Ovary (tissue), 9 donors: ENCODE results near the gene CTPS2. TPM values are rescaled to one million over a fixed set of nuclear protein-coding genes. Genes with fewer than 3 reads are reported as not detected.

Experiments
- DNase-seq, 5 donors: peaks; one replicate each; pipeline ENCODE4 v3.0.0-alpha.2; 2019 to 2020
- H3K27ac ChIP-seq, 2 donors: fragments of 200-600 bp; one replicate each; pipeline versions ENCODE4 v1.5.1 to v1.8.0; 2019 to 2022
- H3K27me3 ChIP-seq: fragments of 200-600 bp; one replicate; pipeline ENCODE4 v1.8.0; 2022
- H3K36me3 ChIP-seq: fragments of 200-600 bp; sonication (generic); one replicate; pipeline ENCODE4 v1.5.1; 2019
- H3K4me1 ChIP-seq: one replicate; pipeline ENCODE4 v1.8.1; 2013; ENCODE audit warnings: mild to moderate bottlenecking, moderate library complexity; ENCODE audit not compliant: insufficient read depth
- H3K4me3 ChIP-seq: fragments of 200-600 bp; sonication (generic); one replicate; pipeline ENCODE4 v1.5.1; 2017
- H3K9me3 ChIP-seq, 2 donors: fragments of 200-600 bp in 1 of 2; sonication (generic) in 1 of 2; one replicate each; pipeline versions ENCODE4 v1.5.1 to v1.8.1; 2013 to 2019; ENCODE audit warnings: mild to moderate bottlenecking in 1 of 2, moderate library complexity in 1 of 2
- CTCF ChIP-seq, 3 donors: fragments of 450-650 bp in 2 of 3; fragments of 200-600 bp in 1 of 3; IDR thresholded peaks; one replicate each; pipeline versions ENCODE4 v1.5.1 to v1.8.0; 2016 to 2022; ENCODE audit warnings: antibody characterized with exemption in 3 of 3, mild to moderate bottlenecking in 1 of 3
- EP300 ChIP-seq: sonication (generic); formaldehyde crosslinking; IDR thresholded peaks from one replicate; pipeline ENCODE4 v1.6.1; 2017; ENCODE audit warnings: antibody characterized with exemption
- POLR2A ChIP-seq: fragments of 450-650 bp; IDR thresholded peaks from one replicate; pipeline ENCODE4 v1.6.1; 2017; ENCODE audit warnings: antibody characterized with exemption, mild to moderate bottlenecking, moderate library complexity
- WGBS, 3 donors: extraction: QIAGEN DNeasy Blood & Tissue Kit in 1 of 3; methylation state at CpG; one replicate each; pipeline versions ENCODE4 v1.1.5 to v1.1.7; 2013 to 2017; 5-methylcytosine and 5-hydroxymethylcytosine counted together
- intact Hi-C, 4 donors: fragments of 100-400 bp; cut with DNase I; formaldehyde crosslinking; loops; one replicate each; pipeline versions ENCODE4 v1.11.0 to v1.15.1; 2022 to 2023
- polyA plus RNA-seq, 2 donors: library from polyadenylated mRNA; stranded (reverse); fragments of 200-250 nt in 1 of 2; fragments of 350-450 nt in 1 of 2; fragmentation: Illumina TruSeq in 1 of 2; extraction: RNeasy Lipid Tissue Mini Kit (QIAGEN cat#74804) in 1 of 2; gene quantifications; one replicate each; pipeline ENCODE4 v1.2.3, GENCODE V29; 2013 to 2014
- total RNA-seq, 7 donors: library from RNA; depleted of rRNA in 2 of 7; stranded (reverse); fragments of >200 nt in 2 of 7; fragmentation: NEBNext Ultra II Directional in 3 of 7; extraction: Animal tissue kit (Norgen Biotek cat#: 25700) in 3 of 7; gene quantifications; one replicate each; pipeline versions ENCODE4 v1.1.0 to v1.2.4, GENCODE V29; 2016 to 2023
- donor health status: DM: no; HTN: no; CAD: no; lungs with moderate emphysema.
- donor health status: DM: no; HTN: no; CAD: no.
- donor health status: Bipolar disorder and iron deficiency.
- donor health status: DM: yes; HTN: yes; CAD: no.
- donor health status: DM: no; HTN: no; CAD: no.
- donor health status: DM: yes; HTN: yes; CAD: no.

CTPS2 gene
- total and polyA plus RNA-seq, 9 donors = 10.6 to 26.3 (median 17.2) TPM

GRCh38 chrX:16750136-16750535 lies 37.7 kb upstream of the CTPS2 start:
- DNase-seq = no peak
- Histone ChIP-seq H3K4me3 (no peak overlapping the region), H3K27me3 (no peaks in the 10 kb centered on the region), H3K9me3 (no peaks in the 10 kb centered on the region), H3K4me1 (no peaks in the 10 kb centered on the region), H3K27ac (no peak overlapping the region), H3K36me3 (no peaks in the 10 kb centered on the region)
- intact Hi-C loops = no loop called here
- 98 to 99% (median 99%) methylated on average over 7 of the region's 7 CpGs for WGBS, 3 donors
- TF ChIP-seq POLR2A (no peak), CTCF (IDR thresholded peaks at IDR 0.05) (no peak), EP300 (no peak)

GRCh38 chrX:16748425-16748824 lies 36.0 kb upstream of the CTPS2 start:
- no peak for DNase-seq
- Histone ChIP-seq H3K27ac (no peak overlapping the region), H3K4me3 (no peak overlapping the region), H3K4me1 (no peaks in the 10 kb centered on the region), H3K27me3 (no peaks in the 10 kb centered on the region), H3K9me3 (no peaks in the 10 kb centered on the region), H3K36me3 (no peaks in the 10 kb centered on the region)
- 78 to 93% (median 89%) methylated on average over 5 of the region's 5 CpGs for WGBS, 3 donors
- intact Hi-C loops = no loop called here
- TF ChIP-seq POLR2A = no peak

- intact Hi-C loops = no loop called here
- 81 to 88% (median 84%) methylated on average over 5 of the region's 5 CpGs for WGBS, 3 donors
- H3K4me1 ChIP-seq = no peaks in the 10 kb centered on the region
- H3K4me3 ChIP-seq = no peak overlapping the region
- no peak for DNase-seq
- H3K9me3 ChIP-seq = no peaks in the 10 kb centered on the region
- no peak overlapping the region for H3K27ac ChIP-seq
- TF ChIP-seq CTCF (IDR thresholded peaks at IDR 0.05) = no peak
- no peak for TF ChIP-seq EP300
- no peaks in the 10 kb centered on the region for H3K27me3 ChIP-seq
- no peaks in the 10 kb centered on the region for H3K36me3 ChIP-seq
Measured at GRCh38 chrX:16745659-16746058, 33.2 kb upstream of the CTPS2 start.

- H3K36me3 ChIP-seq = no peaks in the 10 kb centered on the region
- no peak overlapping the region for H3K4me3 ChIP-seq
- no peaks in the 10 kb centered on the region for H3K27me3 ChIP-seq
- no peaks in the 10 kb centered on the region for H3K4me1 ChIP-seq
- 89 to 94% (median 93%) methylated on average over 5 of the region's 5 CpGs for WGBS, 3 donors
- TF ChIP-seq CTCF (IDR thresholded peaks at IDR 0.05) (no peak), POLR2A (no peak), EP300 (no peak)
- H3K9me3 ChIP-seq = no peaks in the 10 kb centered on the region
- no peak for DNase-seq
- intact Hi-C loops = no loop called here
- H3K27ac ChIP-seq = no peak overlapping the region
Measured at GRCh38 chrX:16745102-16745501, 32.6 kb upstream of the CTPS2 start.

GRCh38 chrX:16743604-16744325 lies 31.3 kb upstream of the CTPS2 start:
- no peak for DNase-seq
- no peaks in the 10 kb centered on the region for H3K36me3 ChIP-seq

More at GRCh38 chrX:16743604-16744325, 31.3 kb upstream of the CTPS2 start:
- Histone ChIP-seq H3K27me3 (no peaks in the 10 kb centered on the region), H3K9me3 (no peaks in the 10 kb centered on the region), H3K4me1 (no peaks in the 10 kb centered on the region), H3K27ac (no peak overlapping the region), H3K4me3 (no peak overlapping the region)
- TF ChIP-seq CTCF (IDR thresholded peaks at IDR 0.05) (no peak), POLR2A (no peak), EP300 (no peak)
- intact Hi-C loops = no loop called here
- 92 to 94% (median 94%) methylated on average over 12 of the region's 12 CpGs for WGBS, 3 donors
